Ureter (tissue), 1 donor: ENCODE data around the gene KLHL14. TPM values are rescaled to one million over a fixed set of nuclear protein-coding genes. Genes with fewer than 3 reads are reported as not detected.
"Not testable (repeated sequence)": the region's sequence is repeated elsewhere in the genome, so short reads cannot be mapped to it uniquely, and the experiment has no call there.

Experiments used
- DNase-seq: peaks from one replicate; pipeline ENCODE4 v3.0.0-alpha.2; 2020; ENCODE audit warnings: low spot score
- total RNA-seq: library from RNA; stranded (reverse); gene quantifications from one replicate; pipeline ENCODE4 v1.2.4, GENCODE V29; 2023
- donor health status: DM: yes; HTN: yes; CAD: no.

KLHL14 gene
- total RNA-seq, 1 donor from 2014 or later = 0.29 TPM

DNA sequence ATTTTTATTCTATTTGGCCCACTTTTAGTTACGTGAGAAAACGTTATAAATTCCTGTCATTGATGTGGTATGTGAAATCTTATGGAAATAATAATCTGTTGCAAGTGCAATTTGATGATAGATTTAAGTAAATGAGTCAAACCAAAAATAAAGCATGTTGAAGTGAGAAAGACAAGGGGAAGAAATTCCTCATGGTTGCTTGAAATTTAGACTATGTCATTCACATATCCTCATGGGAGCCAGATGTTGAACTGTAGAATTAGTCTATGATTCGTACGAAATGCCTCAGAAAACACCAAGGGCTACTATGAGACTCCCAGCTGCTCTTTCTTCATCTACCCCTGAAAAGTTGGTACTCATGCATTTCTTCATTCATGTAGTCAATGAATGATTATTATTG is 55.7 kb downstream of the KLHL14 start:
- no peak for DNase-seq

DNA sequence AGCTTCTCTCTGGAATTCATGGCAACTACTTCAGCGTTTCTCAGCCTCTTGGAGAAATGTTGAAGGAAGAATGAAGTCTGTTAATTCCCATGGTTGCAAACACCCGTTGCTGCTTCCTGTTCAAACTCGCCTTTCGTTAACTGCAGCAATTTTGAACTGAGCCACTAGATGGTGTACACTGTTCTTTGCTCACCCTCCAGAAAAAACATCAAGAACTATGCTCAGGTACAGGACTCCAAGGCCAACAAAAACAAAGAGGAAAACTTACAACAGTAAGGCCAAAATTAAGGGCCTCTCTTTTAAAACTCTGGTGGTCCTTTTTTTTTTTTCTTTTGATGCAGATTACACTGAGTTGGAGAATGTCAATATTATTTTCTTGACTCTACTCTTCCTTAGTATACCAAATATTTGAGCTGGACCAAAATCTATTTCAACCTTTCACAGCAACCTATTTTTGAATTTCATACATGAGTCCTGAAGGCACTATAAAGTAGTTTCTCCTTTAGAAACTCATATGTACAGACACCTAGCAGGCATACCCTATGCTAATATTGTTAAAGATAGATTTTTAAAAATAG is 58.2 kb downstream of the KLHL14 start:
- DNase-seq = peak; percentile 51

DNA sequence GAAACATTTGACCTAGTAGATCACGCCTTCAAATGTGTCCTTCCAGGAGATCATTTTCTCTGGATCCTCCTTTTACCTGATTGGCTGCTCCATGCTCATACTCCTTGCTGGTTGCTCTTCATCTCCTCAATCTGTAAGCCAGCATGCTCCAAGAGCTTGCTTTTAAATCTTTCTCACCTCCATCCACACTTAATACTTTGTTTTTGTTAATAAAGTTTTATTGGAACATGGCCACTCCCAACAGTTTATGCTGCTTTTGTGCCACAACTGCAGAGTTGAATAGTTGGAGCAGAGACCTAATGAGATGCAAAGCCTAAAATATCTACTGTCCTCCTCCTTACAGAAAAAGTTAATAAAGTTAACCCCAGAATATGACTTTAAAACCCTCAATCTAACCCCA is 60.0 kb downstream of the KLHL14 start:
- DNase-seq = no peak

DNA sequence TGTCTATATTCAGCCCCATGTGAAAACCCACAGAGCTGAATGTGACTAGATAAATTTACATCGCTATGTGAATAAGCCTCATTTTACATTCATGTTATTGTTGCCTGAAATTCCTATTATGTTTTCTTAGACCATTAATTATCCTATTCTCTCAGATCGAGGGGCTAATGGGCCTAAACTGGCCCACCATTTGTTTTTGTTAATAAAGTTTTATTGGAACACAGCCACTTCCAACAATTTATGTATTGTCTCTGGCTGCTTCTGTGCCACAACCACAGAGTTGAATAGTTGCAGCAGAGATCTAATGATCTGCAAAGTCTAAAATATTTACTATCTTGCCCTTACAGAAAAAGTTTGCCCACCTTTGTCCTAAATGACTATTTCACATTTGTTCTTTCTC is 61.0 kb downstream of the KLHL14 start:
- DNase-seq = no peak

DNA sequence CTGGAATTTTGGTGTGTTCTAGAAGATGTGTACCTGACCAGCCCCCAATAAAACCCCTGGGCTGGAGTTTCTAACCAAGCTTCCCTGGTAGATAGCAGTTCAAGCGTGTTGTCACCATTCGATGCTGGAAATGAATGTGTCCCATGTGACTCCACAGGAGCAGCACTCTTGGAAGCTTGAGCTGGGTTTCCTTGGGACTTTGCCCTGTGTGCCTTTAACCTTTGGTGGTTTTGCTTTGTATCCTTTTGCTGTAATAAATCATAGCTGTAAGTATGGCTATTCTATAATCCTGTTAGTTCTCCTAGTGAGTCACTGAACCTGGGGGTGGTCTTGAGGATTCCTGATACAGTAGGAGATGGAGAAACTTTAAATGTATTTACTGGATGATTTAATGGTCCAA is 65.2 kb downstream of the KLHL14 start:
- no peak for DNase-seq

DNA sequence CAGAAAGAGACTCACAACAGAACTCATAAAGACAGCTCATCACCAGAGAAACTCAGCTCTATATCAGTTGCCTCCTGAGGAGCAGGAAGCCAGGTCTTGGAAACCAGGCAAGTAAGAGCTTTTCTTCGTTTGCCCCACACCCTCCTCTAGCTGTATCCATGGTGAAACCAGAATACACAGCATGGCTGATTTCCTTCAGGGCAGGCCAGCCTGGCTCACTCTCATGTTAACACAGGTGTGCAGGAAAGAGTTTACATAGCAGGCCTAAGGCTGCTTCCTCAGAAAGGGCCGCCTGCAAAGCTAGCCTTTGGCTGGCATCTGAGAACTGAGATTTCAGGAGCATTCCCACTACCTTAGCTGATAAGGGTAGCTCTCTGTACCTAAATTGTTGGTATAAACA is 65.7 kb downstream of the KLHL14 start:
- DNase-seq = no peak

DNA sequence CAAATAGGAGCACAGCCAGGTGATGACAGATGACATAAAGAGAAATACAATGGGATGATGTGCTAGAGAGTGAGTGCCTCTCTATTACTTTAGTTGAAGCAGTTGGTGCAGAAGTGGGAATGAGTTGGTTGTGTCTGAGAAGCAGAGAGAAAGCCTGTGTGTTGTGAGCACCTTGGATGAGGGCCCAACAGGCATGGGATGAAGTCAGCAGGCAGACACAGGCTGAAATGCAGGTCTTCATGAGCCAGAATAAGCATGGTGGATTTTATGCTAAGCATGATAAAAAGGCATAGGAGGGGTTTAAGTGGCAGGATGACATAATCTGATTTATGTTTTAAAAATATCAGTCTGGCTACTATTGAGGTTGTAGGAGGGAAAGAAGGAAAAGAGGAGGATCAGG is 71.5 kb downstream of the KLHL14 start:
- DNase-seq = no peak

DNA sequence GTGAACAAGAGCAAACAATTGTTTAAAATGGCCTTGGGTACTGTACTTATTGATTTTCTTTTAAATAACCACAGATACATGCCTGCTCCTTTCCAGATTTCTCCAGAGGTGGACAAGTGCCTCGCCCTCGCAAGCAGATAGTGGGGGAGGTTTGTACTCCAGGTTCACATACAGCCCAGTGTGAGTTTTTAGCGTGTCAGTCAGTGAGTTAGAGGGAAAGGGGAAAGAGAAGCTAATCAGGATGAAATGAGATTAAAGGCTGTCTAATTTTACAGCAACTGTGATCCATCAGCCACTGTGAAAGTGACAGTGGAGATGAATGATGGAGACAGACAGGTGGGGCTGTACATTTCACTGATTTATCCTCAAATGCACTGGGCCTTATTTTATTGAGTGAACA is 74.7 kb downstream of the KLHL14 start:
- no peak for DNase-seq

DNA sequence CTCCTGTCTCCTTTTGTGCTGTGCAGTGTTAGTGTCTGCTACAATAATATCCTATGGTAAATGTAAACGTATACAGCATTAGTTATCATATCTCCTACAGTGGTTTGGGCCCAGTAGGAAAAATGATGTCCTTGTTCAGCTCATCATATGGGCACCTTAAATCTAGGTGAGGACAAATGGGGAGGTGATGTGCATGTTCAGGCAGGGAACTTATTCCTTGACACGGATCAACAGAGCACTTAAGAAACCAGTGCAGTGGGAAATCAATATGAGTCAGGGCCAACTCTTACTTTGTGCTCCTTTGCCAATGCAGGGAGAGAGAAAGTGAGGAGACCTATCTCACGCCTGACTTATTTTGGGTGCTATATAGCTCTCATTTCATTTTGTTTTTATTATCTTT is 76.4 kb downstream of the KLHL14 start:
- DNase-seq = no peak

DNA sequence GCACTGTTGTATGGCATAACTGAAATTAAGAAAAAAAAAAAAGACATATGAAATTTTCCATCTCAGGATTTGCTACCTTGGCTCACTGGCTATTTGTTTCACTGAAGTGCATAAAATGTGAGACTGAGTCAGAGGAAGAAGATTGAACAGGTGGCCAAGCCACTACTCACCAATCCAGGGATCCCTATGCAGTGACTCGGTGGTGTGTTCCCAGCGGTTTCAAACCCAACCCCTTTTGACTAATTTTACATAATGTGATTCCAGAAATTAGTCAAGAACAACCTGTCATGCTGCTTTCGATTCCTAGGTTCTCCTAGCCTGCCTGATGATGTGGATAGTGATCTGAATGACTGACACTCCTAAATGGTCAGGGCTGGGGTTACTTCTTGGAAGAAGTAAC is 77.3 kb downstream of the KLHL14 start:
- no peak for DNase-seq

DNA sequence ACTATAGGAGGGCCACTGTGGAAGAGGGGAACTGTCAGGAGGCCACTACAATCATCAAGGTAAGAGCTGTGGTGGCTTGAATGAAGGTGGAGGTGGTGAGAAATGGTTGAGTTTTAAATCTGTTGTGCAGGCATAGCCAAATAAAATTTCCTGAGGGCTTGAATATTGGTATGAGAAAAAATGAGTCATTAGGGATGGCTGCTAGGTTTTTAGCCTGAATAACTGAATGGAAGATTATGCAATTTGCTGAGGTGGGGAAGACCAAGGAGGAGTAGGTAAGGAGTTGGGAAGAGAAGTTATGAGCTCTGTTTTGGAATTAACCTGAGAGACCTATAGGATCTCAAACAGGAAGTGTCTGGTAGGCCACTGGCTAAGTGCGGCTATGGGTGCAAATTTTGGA is 84.0 kb downstream of the KLHL14 start:
- no peak for DNase-seq

DNA sequence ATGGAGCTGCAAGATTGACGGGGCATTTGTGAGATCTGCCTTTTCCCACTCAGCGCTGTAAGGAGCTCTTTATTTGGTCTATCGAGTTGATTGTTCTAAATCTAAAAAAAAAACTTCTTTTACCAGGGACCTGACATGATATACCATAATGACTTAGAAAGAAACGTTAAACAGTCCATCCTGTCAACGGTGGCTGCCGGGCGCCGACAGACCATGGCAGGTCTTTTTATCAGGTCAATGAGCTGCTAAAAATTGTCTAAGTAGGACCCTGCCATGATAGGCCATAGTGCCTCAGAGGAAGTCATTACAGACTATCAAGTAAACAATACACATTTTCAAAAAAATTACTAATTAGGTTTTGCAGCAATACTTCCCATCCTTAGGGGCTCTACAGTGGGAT is 87.9 kb downstream of the KLHL14 start:
- DNase-seq = no peak

DNA sequence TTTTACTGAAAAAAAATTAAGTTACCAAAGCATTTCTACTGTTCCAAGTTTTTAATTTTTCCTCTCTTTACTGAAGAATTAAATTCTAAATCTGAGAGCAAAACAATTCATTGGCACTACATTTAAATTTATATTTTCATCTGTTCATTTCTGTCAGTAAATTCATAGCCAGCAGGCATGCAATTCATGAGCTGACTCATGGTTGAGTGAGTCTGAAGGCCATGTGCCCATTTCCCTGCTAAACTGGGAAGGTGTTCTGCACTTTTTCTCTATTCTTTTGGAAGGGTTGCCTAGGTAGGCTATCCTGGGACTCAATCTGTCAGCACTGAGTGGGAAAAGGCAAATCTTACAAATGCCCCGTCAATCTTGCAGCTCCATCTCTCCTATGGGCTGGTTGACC is 88.7 kb downstream of the KLHL14 start:
- no peak for DNase-seq

DNA sequence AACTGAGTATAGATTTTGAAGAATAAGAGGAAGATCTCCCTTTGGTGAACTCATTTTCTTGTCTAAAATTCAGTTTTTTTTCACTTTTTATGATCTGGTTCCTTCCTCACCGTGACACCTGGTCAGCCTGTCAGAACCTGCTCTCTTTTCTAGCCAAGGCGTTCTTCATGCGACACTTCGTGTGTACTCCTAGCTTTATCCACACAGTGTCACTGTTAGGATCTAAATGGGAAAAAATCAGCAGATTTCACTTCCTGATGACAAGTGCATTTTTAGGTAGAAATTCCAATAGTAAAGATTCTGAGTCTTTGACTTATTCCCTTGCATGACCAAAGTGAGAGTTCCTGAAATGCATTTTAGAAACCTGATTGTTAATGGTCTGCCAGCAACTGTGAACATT is 89.8 kb downstream of the KLHL14 start:
- no peak for DNase-seq

DNA sequence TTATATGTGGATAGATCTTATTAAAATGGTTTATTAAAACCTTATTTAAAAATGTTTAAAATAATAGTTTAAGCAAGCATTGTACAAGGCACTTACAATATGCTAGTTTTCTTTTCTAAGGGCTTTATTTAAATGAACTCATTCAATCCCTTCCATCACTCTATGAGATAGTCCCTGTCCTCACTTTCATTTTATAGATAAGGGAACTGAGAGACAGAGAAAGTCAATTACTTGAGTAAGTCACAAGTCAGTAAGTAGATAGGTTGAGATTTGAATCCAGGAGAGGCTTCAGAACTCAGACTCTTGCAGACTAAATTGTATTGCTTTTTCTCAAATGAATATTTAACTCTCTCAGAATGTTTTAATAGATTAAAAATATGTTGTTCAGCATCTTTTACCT is 95.2 kb downstream of the KLHL14 start:
- no peak for DNase-seq

DNA sequence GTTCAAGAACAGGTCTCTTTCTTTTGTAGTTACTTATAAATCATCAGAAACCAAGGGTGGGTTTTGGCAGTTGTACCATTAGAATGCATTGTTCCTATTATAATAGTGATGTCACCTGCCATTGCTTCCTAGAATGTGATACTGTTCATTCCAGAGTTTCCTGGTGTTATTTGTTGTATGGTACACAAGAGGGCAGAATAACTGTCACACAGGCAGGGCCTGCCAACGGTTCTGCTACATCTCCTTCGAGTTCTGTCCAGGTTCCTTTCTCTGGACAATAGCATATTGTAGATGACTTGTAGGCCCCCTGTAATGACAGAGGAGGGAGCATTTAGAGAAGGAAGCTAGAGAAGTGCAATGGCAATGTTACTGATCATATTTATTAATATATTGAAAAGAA is 98.3 kb downstream of the KLHL14 start:
- no peak for DNase-seq

DNA sequence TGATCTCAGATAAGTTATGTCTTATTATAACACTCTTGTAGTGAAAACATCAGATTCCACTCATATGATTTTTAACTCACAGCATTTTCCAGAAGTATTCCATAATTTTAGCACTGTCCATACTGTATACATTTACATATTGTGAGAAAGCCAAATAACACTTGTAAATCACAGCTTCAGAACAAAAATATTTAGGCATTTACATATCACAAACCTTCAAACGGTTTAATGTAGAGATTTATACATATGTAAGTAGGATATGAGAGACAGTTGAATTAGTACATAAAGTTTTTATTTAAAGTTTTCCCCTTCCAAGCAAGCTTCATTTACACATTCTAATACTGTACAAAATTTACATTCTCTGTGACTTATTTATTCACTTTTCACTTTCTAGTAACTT is 100.4 kb downstream of the KLHL14 start:
- no peak for DNase-seq

DNA sequence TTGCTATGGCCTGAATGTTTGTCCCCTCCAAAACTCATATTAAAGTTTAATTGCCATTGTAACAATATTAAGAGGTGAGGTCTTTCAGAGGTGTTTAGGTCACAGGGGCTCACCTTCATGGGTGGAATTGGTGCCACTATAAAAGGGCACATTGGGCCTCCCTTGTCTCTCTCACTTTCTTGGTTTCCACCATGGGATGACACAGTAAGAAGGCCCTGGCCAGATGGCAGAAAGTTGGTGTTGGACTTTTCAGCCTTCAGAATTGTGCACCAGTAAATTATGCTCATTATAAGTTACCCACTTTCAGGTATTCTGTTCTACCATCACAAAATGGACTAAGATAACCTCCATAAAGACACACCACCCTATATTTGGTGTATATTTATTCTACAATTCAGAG is 102.1 kb downstream of the KLHL14 start:
- no peak for DNase-seq

DNA sequence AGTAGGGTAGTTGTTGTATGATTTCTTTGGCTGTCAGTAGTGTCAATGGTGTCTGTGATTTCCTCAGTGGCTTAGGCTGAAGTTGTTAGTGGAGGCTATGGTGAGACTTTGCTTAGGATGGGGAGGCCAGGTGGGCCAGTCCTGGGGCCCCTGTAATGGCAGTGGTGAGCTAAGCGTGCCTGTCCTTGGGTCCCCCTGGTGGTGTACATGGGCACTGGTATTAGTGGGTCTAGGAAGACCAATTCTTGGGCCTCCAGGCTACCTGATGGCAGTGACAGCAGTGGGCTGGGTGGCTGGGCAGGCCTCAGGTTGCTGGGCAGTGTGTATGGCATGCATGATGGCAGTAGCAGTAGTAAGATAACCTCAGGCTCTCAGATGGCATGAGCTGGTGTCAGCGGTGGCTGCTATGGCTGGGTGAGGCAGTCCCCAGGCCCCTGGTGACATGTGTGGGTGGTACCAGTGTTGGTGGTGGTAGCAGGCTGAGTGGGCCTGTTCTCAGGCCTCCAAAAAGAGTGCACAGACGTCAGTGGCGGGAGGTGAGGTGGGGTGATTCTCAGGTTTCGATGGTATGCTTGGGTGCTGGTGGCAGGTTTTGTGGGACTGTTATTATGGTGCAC is 103.2 kb downstream of the KLHL14 start:
- DNase-seq = no peak

DNA sequence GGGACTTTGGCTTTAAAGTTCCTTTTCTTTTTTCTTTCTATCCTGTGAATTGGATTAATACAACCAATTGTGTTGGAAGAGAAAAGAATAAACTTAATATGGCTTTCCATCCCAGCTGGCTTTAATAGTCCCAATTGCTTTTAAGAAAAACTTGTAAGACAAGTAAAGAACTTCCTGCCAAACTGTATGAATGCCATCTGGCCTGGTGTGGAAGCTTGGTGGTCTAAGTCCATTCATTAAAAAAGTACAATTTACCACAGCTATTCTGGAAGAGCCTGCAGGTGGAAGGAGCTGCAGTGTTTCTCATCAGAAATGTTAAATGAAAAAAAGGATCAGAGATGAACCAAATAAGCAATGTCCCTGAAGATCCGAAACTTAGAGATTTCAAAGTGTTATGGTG is 103.9 kb downstream of the KLHL14 start:
- DNase-seq = no peak

DNA sequence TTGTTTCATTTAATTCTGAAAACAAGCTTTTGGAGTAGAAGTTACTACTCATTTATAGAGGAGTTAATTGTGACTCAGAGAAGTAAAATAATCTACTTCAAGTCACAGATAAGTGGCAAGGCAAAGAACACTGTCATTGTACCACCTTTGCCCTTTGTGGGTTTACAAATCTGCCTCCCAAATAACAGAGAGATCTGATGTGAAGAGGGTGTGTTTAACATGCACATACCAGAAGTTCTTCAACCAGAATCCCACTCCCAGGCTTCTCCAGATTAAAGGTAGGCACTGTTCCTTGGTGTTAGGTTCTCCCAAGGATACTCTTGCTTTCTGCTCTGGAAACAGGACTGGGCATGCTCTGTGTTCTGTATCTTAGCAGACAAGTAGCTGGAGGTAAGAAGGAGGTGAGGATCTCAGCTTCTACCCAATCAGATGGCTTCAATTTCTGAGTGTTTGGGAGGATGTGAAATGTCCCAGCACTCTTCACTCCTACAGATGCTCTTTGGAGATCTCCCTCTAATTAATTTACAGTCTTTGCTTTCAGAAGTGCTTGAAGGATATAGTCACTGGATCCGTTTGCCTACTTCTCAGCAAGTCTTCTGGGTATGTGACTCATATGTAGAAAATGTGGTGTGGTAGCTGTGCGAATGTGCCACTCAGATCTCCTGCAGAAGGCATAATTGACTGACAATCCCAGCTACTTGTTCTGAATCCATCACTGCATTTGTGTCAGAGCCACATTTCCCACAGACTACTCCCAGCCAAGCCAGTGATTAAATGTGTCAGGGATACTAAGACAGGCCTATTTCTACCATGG is 111.1 kb downstream of the KLHL14 start:
- no peak for DNase-seq

DNA sequence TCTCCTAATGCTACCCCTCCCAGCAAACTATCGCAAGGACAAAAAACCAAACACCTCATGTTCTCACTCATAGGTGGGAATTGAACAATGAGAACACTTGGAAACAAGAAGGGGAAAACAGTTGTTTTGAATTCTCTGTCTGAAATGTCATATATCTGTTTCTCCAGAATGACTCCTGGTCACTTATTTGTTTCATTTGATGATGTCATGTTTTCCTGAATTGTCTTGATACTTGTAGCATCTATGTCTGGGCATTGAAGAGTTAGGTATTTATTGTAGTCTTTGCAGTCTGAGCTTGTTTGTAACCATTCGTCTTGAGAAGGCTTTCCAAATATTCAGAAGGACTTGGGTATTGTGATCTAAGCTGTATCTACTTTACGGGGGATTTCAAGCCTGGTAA is 118.3 kb downstream of the KLHL14 start:
- DNase-seq = not testable (repeated sequence)

DNA sequence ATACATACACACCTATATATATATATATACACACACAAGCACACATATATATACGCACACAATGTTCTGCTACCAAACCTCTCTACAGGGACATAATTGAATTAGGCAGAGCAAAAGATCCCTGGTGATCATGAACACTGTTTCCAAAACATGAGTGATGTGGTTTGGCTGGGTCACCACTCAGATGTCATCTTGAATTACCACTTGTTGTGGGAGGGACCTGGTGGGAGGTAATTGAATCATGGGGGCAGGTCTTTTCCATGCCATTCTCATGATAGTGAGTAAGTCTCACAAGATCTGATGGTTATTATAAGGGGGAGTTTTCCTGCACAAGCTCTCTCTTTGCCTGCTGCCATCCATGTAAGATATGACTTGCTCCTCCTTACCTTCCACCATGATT is 135.2 kb downstream of the KLHL14 start:
- not testable (repeated sequence) for DNase-seq
